Right lobe of liver (tissue), 4 donors: ENCODE results near the gene GYPE.
"Not testable (repeated sequence)": the region's sequence is repeated elsewhere in the genome, so short reads cannot be mapped to it uniquely, and the experiment has no call there.

Experiments
- POLR2A ChIP-seq: fragments of 450-650 bp; IDR thresholded peaks from one replicate; pipeline ENCODE4 v1.6.1; 2017; ENCODE audit warnings: antibody characterized with exemption, mild to moderate bottlenecking
- TF ChIP-seq, protein P1 (sequence below), 4 donors: fragments of 200-600 bp in 3 of 4; fragments of 450-650 bp in 1 of 4; IDR thresholded peaks; one replicate each; pipeline versions ENCODE4 v1.5.1 to v1.8.0; 2016 to 2022; ENCODE audit warnings: antibody characterized with exemption in 4 of 4, mild to moderate bottlenecking in 2 of 4
- donor health status: DM: no; HTN: no; CAD: no.
- donor health status: DM: no; HTN: no; CAD: no.
- donor health status: DM: no; HTN: yes; CAD: no.

DNA sequence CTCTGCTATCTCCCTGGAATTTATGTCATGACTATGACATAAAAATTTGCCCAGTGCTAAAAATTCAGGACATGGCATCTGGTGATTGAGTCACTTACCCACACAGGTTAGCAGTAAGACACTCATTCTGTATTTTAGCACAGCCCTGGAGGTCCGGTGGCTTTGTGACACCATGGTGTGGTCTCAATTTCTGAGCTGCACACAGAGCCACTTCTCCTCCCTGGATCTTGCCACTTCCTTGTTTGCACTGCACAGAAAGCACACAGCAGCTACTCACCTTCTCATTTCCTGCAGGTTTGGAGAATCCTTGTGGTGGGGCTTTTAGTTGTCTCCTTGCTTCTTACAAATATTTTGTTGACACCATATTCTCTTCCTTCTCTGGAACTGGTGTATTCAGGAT lies 44.8 kb upstream of the GYPE start:
- TF ChIP-seq, protein P1, sequence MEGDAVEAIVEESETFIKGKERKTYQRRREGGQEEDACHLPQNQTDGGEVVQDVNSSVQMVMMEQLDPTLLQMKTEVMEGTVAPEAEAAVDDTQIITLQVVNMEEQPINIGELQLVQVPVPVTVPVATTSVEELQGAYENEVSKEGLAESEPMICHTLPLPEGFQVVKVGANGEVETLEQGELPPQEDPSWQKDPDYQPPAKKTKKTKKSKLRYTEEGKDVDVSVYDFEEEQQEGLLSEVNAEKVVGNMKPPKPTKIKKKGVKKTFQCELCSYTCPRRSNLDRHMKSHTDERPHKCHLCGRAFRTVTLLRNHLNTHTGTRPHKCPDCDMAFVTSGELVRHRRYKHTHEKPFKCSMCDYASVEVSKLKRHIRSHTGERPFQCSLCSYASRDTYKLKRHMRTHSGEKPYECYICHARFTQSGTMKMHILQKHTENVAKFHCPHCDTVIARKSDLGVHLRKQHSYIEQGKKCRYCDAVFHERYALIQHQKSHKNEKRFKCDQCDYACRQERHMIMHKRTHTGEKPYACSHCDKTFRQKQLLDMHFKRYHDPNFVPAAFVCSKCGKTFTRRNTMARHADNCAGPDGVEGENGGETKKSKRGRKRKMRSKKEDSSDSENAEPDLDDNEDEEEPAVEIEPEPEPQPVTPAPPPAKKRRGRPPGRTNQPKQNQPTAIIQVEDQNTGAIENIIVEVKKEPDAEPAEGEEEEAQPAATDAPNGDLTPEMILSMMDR (IDR thresholded peaks at IDR 0.05): not testable (repeated sequence)
- not testable (repeated sequence) for TF ChIP-seq POLR2A
